ENCODE measurements around the gene CD1E. TPM values are rescaled to one million over a fixed set of nuclear protein-coding genes. Genes with fewer than 3 reads are reported as not detected.
"Not testable (repeated sequence)": the region's sequence is repeated elsewhere in the genome, so short reads cannot be mapped to it uniquely, and the experiment has no call there.

CD1E gene
- polyA plus RNA-seq, 1 experiment, result not detected

GRCh38 chr1:158362941-158363340 lies 9.2 kb downstream of the CD1E start:
- H3K36me3 ChIP-seq (ENCODE audit: control insufficient read depth, insufficient read depth, low read length), result no peaks in the 10 kb centered on the region
- H3K27me3 ChIP-seq (ENCODE audit: control insufficient read depth, insufficient read depth, low read length), result no peaks in the 10 kb centered on the region
- ChIA-PET POLR2A (no interaction called here), CTCF (no interaction called here)
- no peak for DNase-seq (ENCODE audit: low read depth)
- H3K4me3 ChIP-seq (ENCODE audit: low read depth, low read length), result no peak overlapping the region
- no peak for TF ChIP-seq CTCF (IDR thresholded peaks at IDR 0.05; ENCODE audit: insufficient read depth, low read depth, low read length)

DNA sequence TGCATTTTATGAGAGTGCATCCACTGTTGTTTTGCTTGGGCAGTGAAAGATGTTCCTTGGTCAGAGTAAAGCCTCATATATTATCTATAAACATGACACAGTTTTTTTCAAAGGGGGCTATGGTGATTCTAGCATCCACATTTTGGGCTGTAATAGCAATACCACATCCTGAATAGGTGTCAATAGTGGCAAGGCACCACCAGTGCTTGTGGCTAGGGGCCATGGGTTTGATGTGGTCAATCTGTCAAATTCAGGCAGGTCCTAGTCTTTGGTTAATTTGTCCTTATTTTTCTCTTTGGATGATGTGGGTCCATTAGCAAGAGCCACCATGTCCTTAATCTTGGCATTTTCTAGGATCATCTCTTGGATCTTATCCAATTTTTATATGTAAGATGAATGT lies 13.1 kb downstream of the CD1E start:
- H3K36me3 ChIP-seq (ENCODE audit: control insufficient read depth, insufficient read depth, low read length), result no peaks in the 10 kb centered on the region
- no peak for DNase-seq (ENCODE audit: low read depth)
- no peaks in the 10 kb centered on the region for H3K27me3 ChIP-seq (ENCODE audit: control insufficient read depth, insufficient read depth, low read length)
- ChIA-PET CTCF (interaction anchor here (0.6 kb wide), 1 partner anchor 338 kb away, joined by 3 read pairs; no protein-coding TSS in a partner anchor), POLR2A (no interaction called here)
- H3K4me3 ChIP-seq (ENCODE audit: low read depth, low read length), result no peak overlapping the region
- no peak for TF ChIP-seq CTCF (IDR thresholded peaks at IDR 0.05; ENCODE audit: insufficient read depth, low read depth, low read length)

GRCh38 chr1:158371188-158371953 lies 17.7 kb downstream of the CD1E start:
- Histone ChIP-seq H3K4me3 (ENCODE audit: low read depth, low read length) (no peak overlapping the region), H3K36me3 (ENCODE audit: control insufficient read depth, insufficient read depth, low read length) (no peaks in the 10 kb centered on the region), H3K27me3 (ENCODE audit: control insufficient read depth, insufficient read depth, low read length) (no peaks in the 10 kb centered on the region)
- ChIA-PET POLR2A (no interaction called here), CTCF (no interaction called here)
- no peak for DNase-seq (ENCODE audit: low read depth)
- no peak for TF ChIP-seq CTCF (IDR thresholded peaks at IDR 0.05; ENCODE audit: insufficient read depth, low read depth, low read length)

GRCh38 chr1:158374101-158374500 lies 20.4 kb downstream of the CD1E start:
- H3K36me3 ChIP-seq (ENCODE audit: control insufficient read depth, insufficient read depth, low read length); H3K4me3 ChIP-seq (ENCODE audit: low read depth, low read length); H3K27me3 ChIP-seq (ENCODE audit: control insufficient read depth, insufficient read depth, low read length); DNase-seq (ENCODE audit: low read depth); POLR2A ChIA-PET; CTCF ChIA-PET: not testable (repeated sequence)

GRCh38 chr1:158374860-158375259 lies 21.2 kb downstream of the CD1E start:
- DNase-seq (ENCODE audit: low read depth), result no peak
- H3K4me3 ChIP-seq (ENCODE audit: low read depth, low read length), result no peak overlapping the region
- ChIA-PET POLR2A (no interaction called here), CTCF (no interaction called here)
- no peak for TF ChIP-seq CTCF (IDR thresholded peaks at IDR 0.05; ENCODE audit: insufficient read depth, low read depth, low read length)
- H3K27me3 ChIP-seq (ENCODE audit: control insufficient read depth, insufficient read depth, low read length), result no peaks in the 10 kb centered on the region
- H3K36me3 ChIP-seq (ENCODE audit: control insufficient read depth, insufficient read depth, low read length), result no peaks in the 10 kb centered on the region

DNA sequence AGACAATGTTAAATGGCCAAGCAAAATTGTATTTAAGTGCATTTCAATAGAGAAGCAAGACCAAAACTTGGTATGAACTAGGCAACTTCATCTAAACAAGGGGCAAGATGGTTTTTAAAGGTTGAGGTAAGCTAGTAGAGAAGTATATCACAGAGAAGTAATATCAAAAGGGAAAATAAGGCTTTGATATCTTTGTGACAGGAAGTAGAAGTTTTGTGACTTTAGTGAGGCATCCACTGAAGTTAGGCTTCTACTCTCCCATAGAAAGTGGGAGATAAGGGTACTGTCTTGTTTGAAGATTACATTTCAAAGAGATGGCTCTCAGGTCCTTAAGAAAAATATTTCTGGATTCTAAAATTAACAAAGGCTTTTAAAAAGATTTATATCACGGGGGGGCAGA lies 36.6 kb downstream of the CD1E start:
- no peak for DNase-seq (ENCODE audit: low read depth)
- Histone ChIP-seq H3K27me3 (ENCODE audit: control insufficient read depth, insufficient read depth, low read length) (no peaks in the 10 kb centered on the region), H3K36me3 (ENCODE audit: control insufficient read depth, insufficient read depth, low read length) (no peaks in the 10 kb centered on the region), H3K4me3 (ENCODE audit: low read depth, low read length) (no peak overlapping the region)
- ChIA-PET CTCF (interaction anchor here (1.0 kb wide), 1 partner anchor 30 kb away, joined by 3 read pairs; no protein-coding TSS in a partner anchor), POLR2A (no interaction called here)
- no peak for TF ChIP-seq CTCF (IDR thresholded peaks at IDR 0.05; ENCODE audit: insufficient read depth, low read depth, low read length)
